ENCODE data around the gene CSTB.

CSTB gene

GRCh38 chr21:43782431-43783097 is 6.5 kb upstream of the CSTB start:
- Histone ChIP-seq H3K4me3 (no peak overlapping the region), H3K4me2 (peak overlapping the region; percentile 74), H3K27me3 (no peaks in the 10 kb centered on the region), H3K36me3 (no peaks in the 10 kb centered on the region), H3K9me3 (no peaks in the 10 kb centered on the region), H4K20me1 (no peaks in the 10 kb centered on the region), H3K9ac (no peak overlapping the region), H3K27ac (no peak overlapping the region), H3K4me1 (peaks cover 40% of the 10 kb centered on the region)
- no peak for TF ChIP-seq Cebpa-rat (IDR thresholded peaks at IDR 0.05)

DNA sequence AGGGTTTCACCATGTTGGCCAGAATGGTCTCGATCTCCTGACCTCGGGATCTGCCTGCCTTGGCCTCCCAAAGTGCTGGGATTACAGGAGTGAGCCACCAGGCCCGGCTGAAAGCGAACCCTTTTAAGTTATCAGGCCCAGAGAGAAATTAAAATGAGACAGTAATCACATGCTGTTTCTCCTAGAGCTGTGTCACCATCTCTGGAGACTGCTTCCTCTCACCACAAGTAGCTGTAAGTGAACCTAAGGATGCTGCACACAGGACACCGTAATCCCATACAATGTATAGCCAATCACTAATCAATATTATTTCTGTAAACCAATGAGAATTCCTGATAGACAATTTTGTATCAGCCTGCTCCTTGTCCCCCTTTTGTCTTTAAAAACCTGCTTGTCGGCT is 5.7 kb upstream of the CSTB start:
- TF ChIP-seq Cebpa-rat (IDR thresholded peaks at IDR 0.05): no peak
- H3K27ac ChIP-seq: no peak overlapping the region

GRCh38 chr21:43779660-43780059 is 3.6 kb upstream of the CSTB start:
- Histone ChIP-seq H3K27ac (no peak overlapping the region), H3K4me2 (peak overlapping the region; percentile 54; the same call in 1 of the 2 replicates), H4K20me1 (peaks cover 13% of the 10 kb centered on the region), H3K4me3 (no peak overlapping the region), H3K4me1 (peaks cover 55% of the 10 kb centered on the region), H3K9ac (no peak overlapping the region), H3K27me3 (no peaks in the 10 kb centered on the region), H3K36me3 (no peaks in the 10 kb centered on the region; the same call in 1 of the 2 replicates), H3K9me3 (no peaks in the 10 kb centered on the region)
- no peak for TF ChIP-seq Cebpa-rat (IDR thresholded peaks at IDR 0.05)

More for the DNA sequence above, 5.7 kb upstream of the CSTB start:
- Histone ChIP-seq H3K27me3 (no peaks in the 10 kb centered on the region), H4K20me1 (no peaks in the 10 kb centered on the region), H3K36me3 (no peaks in the 10 kb centered on the region), H3K4me2 (no peak overlapping the region), H3K9me3 (no peaks in the 10 kb centered on the region), H3K4me3 (no peak overlapping the region), H3K4me1 (peaks cover 44% of the 10 kb centered on the region), H3K9ac (no peak overlapping the region)

GRCh38 chr21:43778469-43779335 is 2.6 kb upstream of the CSTB start:
- TF ChIP-seq Cebpa-rat (IDR thresholded peaks at IDR 0.05): no peak
- Histone ChIP-seq H3K27me3 (no peaks in the 10 kb centered on the region), H3K9ac (no peak overlapping the region), H3K27ac (no peak overlapping the region), H3K4me1 (peaks cover 61% of the 10 kb centered on the region), H4K20me1 (peaks cover 22% of the 10 kb centered on the region), H3K4me3 (no peak overlapping the region), H3K4me2 (peak overlapping the region; percentile 54), H3K9me3 (no peaks in the 10 kb centered on the region), H3K36me3 (peaks cover 9% of the 10 kb centered on the region)

GRCh38 chr21:43777953-43778352 is 1.8 kb upstream of the CSTB start:
- H3K4me1 ChIP-seq: peaks cover 61% of the 10 kb centered on the region
- TF ChIP-seq Cebpa-rat (IDR thresholded peaks at IDR 0.05): no peak
- no peaks in the 10 kb centered on the region for H3K27me3 ChIP-seq
- no peaks in the 10 kb centered on the region for H3K9me3 ChIP-seq
- no peak overlapping the region for H3K9ac ChIP-seq
- peaks cover 29% of the 10 kb centered on the region for H4K20me1 ChIP-seq
- H3K4me2 ChIP-seq: 0 out of 2 replicates have a peak overlapping the region, but pooled peaks have one; percentile 54
- no peak overlapping the region for H3K27ac ChIP-seq
- H3K4me3 ChIP-seq: no peak overlapping the region
- H3K36me3 ChIP-seq: peaks cover 16% of the 10 kb centered on the region

GRCh38 chr21:43775190-43775589 is 918 bp downstream of the CSTB start:
- Histone ChIP-seq H3K9me3 (0 out of 2 replicates have a peak, but pooled peaks cover 8% of the 10 kb centered on the region), H3K9ac (peak overlapping the region; percentile 89; the same call in 1 of the 2 replicates), H4K20me1 (peaks cover 32% of the 10 kb centered on the region), H3K27ac (no peak overlapping the region), H3K36me3 (peaks cover 23% of the 10 kb centered on the region), H3K4me1 (peaks cover 82% of the 10 kb centered on the region), H3K4me3 (peak overlapping the region; percentile 96), H3K4me2 (peak overlapping the region; percentile 90), H3K27me3 (no peaks in the 10 kb centered on the region)
- no peak for TF ChIP-seq Cebpa-rat (IDR thresholded peaks at IDR 0.05)

- 0 out of 2 replicates have a peak overlapping the region, but pooled peaks have one; percentile 4 for H3K27ac ChIP-seq
- H4K20me1 ChIP-seq: peaks cover 32% of the 10 kb centered on the region
- TF ChIP-seq Cebpa-rat (IDR thresholded peaks at IDR 0.05): no peak
- peak overlapping the region; percentile 90 for H3K4me2 ChIP-seq
- H3K9ac ChIP-seq: no peak overlapping the region
- peaks cover 23% of the 10 kb centered on the region for H3K36me3 ChIP-seq
- H3K4me3 ChIP-seq: no peak overlapping the region
- 0 out of 2 replicates have a peak, but pooled peaks cover 8% of the 10 kb centered on the region for H3K9me3 ChIP-seq
- peaks cover 77% of the 10 kb centered on the region for H3K4me1 ChIP-seq
- H3K27me3 ChIP-seq: no peaks in the 10 kb centered on the region
Observed at GRCh38 chr21:43774163-43774562, 1.9 kb downstream of the CSTB start.

- H3K36me3 ChIP-seq: peaks cover 23% of the 10 kb centered on the region
- no peak overlapping the region for H3K27ac ChIP-seq
- H3K27me3 ChIP-seq: no peaks in the 10 kb centered on the region
- H3K4me3 ChIP-seq: no peak overlapping the region
- H3K4me2 ChIP-seq: peak overlapping the region; percentile 90
- peaks cover 60% of the 10 kb centered on the region for H3K4me1 ChIP-seq
- no peak for TF ChIP-seq Cebpa-rat (IDR thresholded peaks at IDR 0.05)
- H3K9me3 ChIP-seq: 0 out of 2 replicates have a peak, but pooled peaks cover 8% of the 10 kb centered on the region
- H4K20me1 ChIP-seq: peaks cover 32% of the 10 kb centered on the region
- H3K9ac ChIP-seq: no peak overlapping the region
Observed at GRCh38 chr21:43772425-43772821, 3.7 kb downstream of the CSTB start.

DNA sequence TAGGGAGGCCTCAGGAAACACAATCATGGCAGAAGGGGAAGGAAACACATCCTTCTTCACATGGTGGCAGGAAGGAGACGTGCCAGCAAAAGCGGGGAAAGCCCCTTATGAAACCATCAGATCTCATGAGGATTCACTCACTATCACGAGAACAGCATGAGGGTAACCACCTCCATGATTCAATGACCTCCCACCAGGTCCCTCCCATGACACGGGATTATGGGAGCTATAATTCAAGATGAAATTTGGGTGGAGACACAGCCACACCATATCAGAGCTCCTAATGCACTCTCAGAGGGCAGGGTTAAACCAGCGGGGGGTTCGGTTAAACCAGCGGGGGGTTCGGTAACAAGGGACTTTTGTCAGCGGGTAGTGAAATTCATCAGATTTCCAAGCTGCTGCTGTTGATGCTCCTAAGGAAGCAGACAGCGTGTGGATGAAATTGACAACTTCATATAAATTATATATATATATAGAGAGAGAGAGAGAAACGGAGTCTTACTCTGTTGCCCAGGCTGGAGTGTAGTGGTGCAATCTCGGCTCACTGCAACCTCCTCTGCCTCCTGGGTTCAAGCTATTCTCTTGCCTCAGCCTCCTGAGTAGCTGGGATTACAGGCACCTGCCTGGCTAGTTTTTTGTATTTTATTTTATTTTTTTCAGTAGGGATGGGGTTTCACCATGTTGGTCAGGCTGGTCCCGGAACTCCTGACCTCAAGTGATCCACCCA is 4.2 kb downstream of the CSTB start:
- Histone ChIP-seq H3K4me1 (peaks cover 58% of the 10 kb centered on the region), H3K27ac (0 out of 2 replicates have a peak overlapping the region, but pooled peaks have one; percentile 49), H3K36me3 (peaks cover 23% of the 10 kb centered on the region), H3K9me3 (0 out of 2 replicates have a peak, but pooled peaks cover 8% of the 10 kb centered on the region), H3K4me2 (peak overlapping the region; percentile 90), H3K4me3 (no peak overlapping the region), H4K20me1 (peaks cover 32% of the 10 kb centered on the region), H3K9ac (no peak overlapping the region), H3K27me3 (no peaks in the 10 kb centered on the region)
- no peak for TF ChIP-seq Cebpa-rat (IDR thresholded peaks at IDR 0.05)
